Caco-2 (cell line): ENCODE data around the gene FAM171A2. TPM values are rescaled to one million over a fixed set of nuclear protein-coding genes. Genes with fewer than 3 reads are reported as not detected.

Experiments used
- BruUV-seq: library from RNA; stranded (reverse); fragments of 400-500 nt; replicated peaks from 2 replicates; lab custom pipeline; 2021; lab: Mats Ljungman, UMichigan
- CTCF ChIA-PET: fragments of 300-600 bp; sonication (Branson Sonifier 250); formaldehyde crosslinking; loops from one replicate; lab custom pipeline; 2022; ENCODE audit warnings: antibody characterized with exemption; lab: Charles Lee
- POLR2A ChIA-PET: fragments of 300-600 bp; sonication (Branson Sonifier 250); formaldehyde crosslinking; loops from one replicate; lab custom pipeline; 2022; ENCODE audit warnings: antibody characterized with exemption; lab: Charles Lee
- DNase-seq, 2 experiments: peaks; one replicate each; pipeline versions ENCODE4 v3.0.0 to v3.0.0-alpha.2; 2020 to 2022
- H3K27me3 ChIP-seq: replicated peaks from 2 replicates; pipeline ENCODE4 v1.6.0; 2011; ENCODE audit warnings: low read length; ENCODE audit not compliant: control insufficient read depth, insufficient read depth
- H3K36me3 ChIP-seq: 2 replicates; pipeline ENCODE4 v1.5.1; 2011; ENCODE audit warnings: low read length; ENCODE audit not compliant: control insufficient read depth, insufficient read depth
- H3K4me1 ChIP-seq: fragments of 250-450 bp; sonication (Bioruptor Pico); 2 replicates; pipeline ENCODE4 v1.5.1; 2020; ENCODE audit warnings: mild to moderate bottlenecking
- H3K4me3 ChIP-seq: 2 replicates; pipeline ENCODE4 v1.5.1; 2011; ENCODE audit warnings: low read depth, mild to moderate bottlenecking, control low read depth, low read length
- H3K9me3 ChIP-seq: fragments of 250-450 bp; sonication (Bioruptor Pico); 2 replicates; pipeline ENCODE4 v1.5.1; 2020; ENCODE audit warnings: mild to moderate bottlenecking, moderate library complexity
- H3K27ac Mint-ChIP-seq: one replicate; pipeline ENCODE4 v1.8.0; 2022; ENCODE audit warnings: mixed read lengths; ENCODE audit not compliant: unreplicated experiment
- H3K27me3 Mint-ChIP-seq: one replicate; pipeline ENCODE4 v1.8.0; 2022; ENCODE audit warnings: mixed read lengths; ENCODE audit not compliant: insufficient read depth, unreplicated experiment
- H3K36me3 Mint-ChIP-seq: one replicate; pipeline ENCODE4 v1.8.0; 2022; ENCODE audit warnings: mild to moderate bottlenecking, mixed read lengths; ENCODE audit not compliant: insufficient read depth, unreplicated experiment
- H3K4me1 Mint-ChIP-seq: one replicate; pipeline ENCODE4 v1.8.0; 2022; ENCODE audit warnings: low read depth, mixed read lengths; ENCODE audit not compliant: unreplicated experiment
- H3K4me3 Mint-ChIP-seq: one replicate; pipeline ENCODE4 v1.8.0; 2022; ENCODE audit warnings: mild to moderate bottlenecking, moderate library complexity, mixed read lengths; ENCODE audit not compliant: unreplicated experiment
- H3K9me3 Mint-ChIP-seq: one replicate; pipeline ENCODE4 v1.8.0; 2022; ENCODE audit warnings: mixed read lengths; ENCODE audit not compliant: unreplicated experiment
- intact Hi-C: fragments of 100-400 bp; cut with micrococcal nuclease; formaldehyde crosslinking; loops from one replicate; pipeline ENCODE4 v1.10.0; 2022; ENCODE audit not compliant: unreplicated experiment
- total RNA-seq: library from RNA; stranded (reverse); gene quantifications from 2 replicates; pipeline ENCODE4 v1.2.3, GENCODE V29; 2022
- TF ChIP-seq, protein P1 (sequence below), 2 experiments: fragments of 200-600 bp in 1 of 2; IDR thresholded peaks; 1 replicate in 1 of 2; 2 replicates in 1 of 2; pipeline versions ENCODE4 v1.5.1 to v1.8.0; 2011 to 2022; ENCODE audit warnings: antibody characterized with exemption in 1 of 2, control low read depth in 1 of 2, inconsistent platforms in 1 of 2, low read depth in 1 of 2, low read length in 1 of 2, mild to moderate bottlenecking in 1 of 2, moderate library complexity in 1 of 2; ENCODE audit not compliant: insufficient read depth in 1 of 2, severe bottlenecking in 1 of 2, unreplicated experiment in 1 of 2

FAM171A2 gene
- total RNA-seq, 1 experiment from 2014 or later = 3.6 TPM

DNA sequence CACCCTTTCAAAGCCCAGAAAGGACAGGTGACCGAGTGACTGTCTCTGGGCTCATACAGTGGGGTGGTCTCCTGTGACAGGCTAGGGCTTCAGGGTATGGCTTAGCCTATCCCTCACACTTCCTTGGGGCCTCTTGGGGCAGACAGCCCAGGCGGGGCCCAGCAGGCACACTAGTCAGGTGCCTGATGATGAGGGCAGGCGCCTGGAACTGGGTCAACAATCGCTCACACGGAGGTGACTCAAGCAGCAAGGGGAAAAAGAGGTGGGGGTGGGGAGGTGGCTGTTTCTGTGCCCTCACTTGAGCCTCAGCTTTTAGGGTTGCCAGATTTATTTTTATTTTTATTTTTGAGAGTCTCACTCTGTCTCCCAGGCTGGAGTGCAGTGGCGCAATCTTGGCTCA is 25.0 kb downstream of the FAM171A2 start:
- H3K36me3 Mint-ChIP-seq = no peaks in the 10 kb centered on the region
- ChIA-PET CTCF (interaction anchor here (0.9 kb wide), 1 partner anchor 120 kb away, joined by 3 read pairs; no protein-coding TSS in a partner anchor), POLR2A (no interaction called here)
- no TSS peak for BruUV-seq
- no peaks in the 10 kb centered on the region for H3K9me3 ChIP-seq
- intact Hi-C loops = no loop called here
- no peak for DNase-seq
- H3K27me3 Mint-ChIP-seq = peaks cover 3% of the 10 kb centered on the region
- H3K4me1 ChIP-seq = no peaks in the 10 kb centered on the region
- H3K4me1 Mint-ChIP-seq = peaks cover 7% of the 10 kb centered on the region
- no peaks in the 10 kb centered on the region for H3K36me3 ChIP-seq
- TF ChIP-seq, protein P1, sequence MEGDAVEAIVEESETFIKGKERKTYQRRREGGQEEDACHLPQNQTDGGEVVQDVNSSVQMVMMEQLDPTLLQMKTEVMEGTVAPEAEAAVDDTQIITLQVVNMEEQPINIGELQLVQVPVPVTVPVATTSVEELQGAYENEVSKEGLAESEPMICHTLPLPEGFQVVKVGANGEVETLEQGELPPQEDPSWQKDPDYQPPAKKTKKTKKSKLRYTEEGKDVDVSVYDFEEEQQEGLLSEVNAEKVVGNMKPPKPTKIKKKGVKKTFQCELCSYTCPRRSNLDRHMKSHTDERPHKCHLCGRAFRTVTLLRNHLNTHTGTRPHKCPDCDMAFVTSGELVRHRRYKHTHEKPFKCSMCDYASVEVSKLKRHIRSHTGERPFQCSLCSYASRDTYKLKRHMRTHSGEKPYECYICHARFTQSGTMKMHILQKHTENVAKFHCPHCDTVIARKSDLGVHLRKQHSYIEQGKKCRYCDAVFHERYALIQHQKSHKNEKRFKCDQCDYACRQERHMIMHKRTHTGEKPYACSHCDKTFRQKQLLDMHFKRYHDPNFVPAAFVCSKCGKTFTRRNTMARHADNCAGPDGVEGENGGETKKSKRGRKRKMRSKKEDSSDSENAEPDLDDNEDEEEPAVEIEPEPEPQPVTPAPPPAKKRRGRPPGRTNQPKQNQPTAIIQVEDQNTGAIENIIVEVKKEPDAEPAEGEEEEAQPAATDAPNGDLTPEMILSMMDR (IDR thresholded peaks at IDR 0.05; ENCODE audit: insufficient read depth in 1 of 2, low read depth in 1 of 2, low read length in 1 of 2, severe bottlenecking in 1 of 2, unreplicated experiment in 1 of 2) = no peak
- no peak overlapping the region for H3K4me3 Mint-ChIP-seq
- no peak overlapping the region for H3K27ac Mint-ChIP-seq
- no peak overlapping the region for H3K4me3 ChIP-seq
- no peaks in the 10 kb centered on the region; the same call in 1 of the 2 replicates for H3K27me3 ChIP-seq
- no peaks in the 10 kb centered on the region for H3K9me3 Mint-ChIP-seq

DNA sequence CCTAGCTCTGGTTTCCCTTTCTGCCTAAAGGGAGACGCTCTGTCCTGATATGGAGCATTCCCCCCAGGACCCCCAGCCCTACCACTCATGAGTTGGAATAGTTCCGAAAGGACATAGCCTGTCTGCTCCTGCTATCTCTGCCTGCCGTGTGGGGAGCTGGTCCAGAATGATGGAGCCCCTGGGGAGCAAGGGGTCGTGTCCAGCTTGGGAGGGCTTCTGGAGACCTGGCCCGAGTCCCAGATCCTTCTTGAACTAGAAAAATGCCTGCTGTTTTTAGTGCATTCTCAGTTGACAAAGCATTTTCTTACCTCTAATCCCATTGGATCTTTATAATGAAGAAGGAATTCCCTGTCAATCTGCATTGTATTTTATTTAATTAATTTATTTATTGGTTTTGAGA is 27.7 kb downstream of the FAM171A2 start:
- no peak for DNase-seq
- peaks cover 4% of the 10 kb centered on the region for H3K4me1 Mint-ChIP-seq

DNA sequence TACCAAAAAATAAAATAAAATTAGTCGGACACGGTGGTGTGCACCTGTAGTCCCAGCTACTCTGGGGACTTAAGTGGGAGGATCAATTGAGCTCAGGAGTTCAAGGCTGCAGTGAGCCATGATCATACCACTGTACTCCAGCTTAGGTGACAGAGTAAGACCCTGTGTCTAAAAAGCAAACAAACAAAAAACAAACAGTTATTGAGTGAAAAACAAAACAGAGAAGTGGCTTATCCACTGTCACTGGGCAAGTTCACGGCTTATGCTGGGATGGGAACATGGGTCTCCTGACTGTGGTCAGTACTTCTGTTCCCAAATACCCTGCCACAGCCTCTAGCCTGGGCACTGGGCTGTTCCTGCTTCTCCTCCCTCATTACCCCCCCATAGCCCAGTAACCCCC is 28.1 kb downstream of the FAM171A2 start:
- Mint-ChIP-seq H3K4me3 (no peak overlapping the region), H3K9me3 (no peaks in the 10 kb centered on the region), H3K36me3 (no peaks in the 10 kb centered on the region), H3K4me1 (no peaks in the 10 kb centered on the region), H3K27ac (no peak overlapping the region), H3K27me3 (no peaks in the 10 kb centered on the region)
- no peaks in the 10 kb centered on the region for H3K9me3 ChIP-seq
- TF ChIP-seq, protein P1 (IDR thresholded peaks at IDR 0.05; ENCODE audit: insufficient read depth in 1 of 2, low read depth in 1 of 2, low read length in 1 of 2, severe bottlenecking in 1 of 2, unreplicated experiment in 1 of 2) = no peak
- intact Hi-C loops = no loop called here
- BruUV-seq = no TSS peak
- no peaks in the 10 kb centered on the region for H3K36me3 ChIP-seq
- H3K4me1 ChIP-seq = no peaks in the 10 kb centered on the region
- ChIA-PET POLR2A (no interaction called here), CTCF (interaction anchor here (0.7 kb wide), 1 partner anchor 132 kb away, joined by 11 read pairs; no protein-coding TSS in a partner anchor)
- H3K4me3 ChIP-seq = no peak overlapping the region
- DNase-seq = no peak
- H3K27me3 ChIP-seq = no peaks in the 10 kb centered on the region; the same call in 1 of the 2 replicates

More for the DNA sequence above, 27.7 kb downstream of the FAM171A2 start:
- no TSS peak for BruUV-seq
- ChIA-PET POLR2A (no interaction called here), CTCF (interaction anchor here (0.7 kb wide), 1 partner anchor 132 kb away, joined by 11 read pairs; no protein-coding TSS in a partner anchor)
- H3K36me3 Mint-ChIP-seq = no peaks in the 10 kb centered on the region
- intact Hi-C loops = no loop called here
- no peaks in the 10 kb centered on the region for H3K9me3 ChIP-seq
- no peak overlapping the region for H3K4me3 Mint-ChIP-seq
- H3K36me3 ChIP-seq = no peaks in the 10 kb centered on the region
- no peaks in the 10 kb centered on the region for H3K9me3 Mint-ChIP-seq
- TF ChIP-seq, protein P1 (IDR thresholded peaks at IDR 0.05; ENCODE audit: insufficient read depth in 1 of 2, low read depth in 1 of 2, low read length in 1 of 2, severe bottlenecking in 1 of 2, unreplicated experiment in 1 of 2) = no peak
- no peaks in the 10 kb centered on the region for H3K4me1 ChIP-seq
- H3K27me3 Mint-ChIP-seq = no peaks in the 10 kb centered on the region
- H3K27me3 ChIP-seq = no peaks in the 10 kb centered on the region; the same call in 1 of the 2 replicates
- H3K27ac Mint-ChIP-seq = no peak overlapping the region
- no peak overlapping the region for H3K4me3 ChIP-seq
